H1 (cell line): ENCODE measurements around the gene SH3PXD2A. TPM values are rescaled to one million over a fixed set of nuclear protein-coding genes. Genes with fewer than 3 reads are reported as not detected.

Experiments
- CTCF ChIA-PET: fragments of 300-600 bp; sonication (Branson Sonifier 250); formaldehyde crosslinking; loops from one replicate; lab custom pipeline; 2021; ENCODE audit not compliant: partially characterized antibody; lab: Charles Lee
- POLR2A ChIA-PET: fragments of 300-600 bp; sonication (Branson Sonifier 250); formaldehyde crosslinking; loops from one replicate; lab custom pipeline; 2021; ENCODE audit warnings: inconsistent platforms; ENCODE audit not compliant: partially characterized antibody; lab: Charles Lee
- DNase-seq, 2 experiments: peaks; one replicate each; pipeline versions ENCODE4 v3.0.0 to v3.0.0-alpha.2; 2010 to 2022; ENCODE audit warnings: low spot score in 2 of 2, low read depth in 1 of 2, mixed read lengths in 1 of 2
- FAIRE-seq: peaks from 2 replicates; lab custom pipeline; 2011; peaks lifted over from hg19 to GRCh38; lab: Jason Lieb, UNC
- H2AFZ ChIP-seq: 2 replicates; pipeline ENCODE4 v1.8.1; 2012; ENCODE audit warnings: low read length, inconsistent platforms
- H2AK5ac ChIP-seq: 2 replicates; pipeline ENCODE4 v1.6.1; 2013; ENCODE audit warnings: low read depth, low read length
- H2BK120ac ChIP-seq: replicated peaks from 2 replicates; pipeline ENCODE3; 2013; ENCODE audit warnings: low read depth, low read length, inconsistent platforms
- H2BK12ac ChIP-seq: 2 replicates; pipeline ENCODE4 v1.6.1; 2013; ENCODE audit warnings: low read depth, low read length
- H2BK15ac ChIP-seq: 2 replicates; pipeline ENCODE4 v1.6.1; 2013; ENCODE audit warnings: low read length
- H2BK20ac ChIP-seq: 2 replicates; pipeline ENCODE4 v1.6.1; 2013; ENCODE audit warnings: low read length
- H2BK5ac ChIP-seq: 2 replicates; pipeline ENCODE4 v1.6.1; 2013; ENCODE audit warnings: low read depth, low read length
- H3K14ac ChIP-seq: 2 replicates; pipeline ENCODE4 v1.6.1; 2013; ENCODE audit warnings: inconsistent platforms; ENCODE audit not compliant: insufficient read length
- H3K18ac ChIP-seq: 2 replicates; pipeline ENCODE4 v1.6.1; 2013; ENCODE audit warnings: low read length; ENCODE audit errors: extremely low read depth
- H3K23ac ChIP-seq: 2 replicates; pipeline ENCODE4 v1.6.1; 2013; ENCODE audit warnings: inconsistent platforms; ENCODE audit not compliant: insufficient read length
- H3K23me2 ChIP-seq: 2 replicates; pipeline ENCODE4 v1.6.1; 2013; ENCODE audit warnings: low read depth, low read length
- H3K27ac ChIP-seq: 2 replicates; pipeline ENCODE4 v1.6.1; 2011; ENCODE audit warnings: low read depth, low read length, inconsistent platforms
- H3K27me3 ChIP-seq, 4 experiments: replicated peaks in 1 of 4; 1 replicate in 1 of 4; 2 replicates in 3 of 4; pipeline versions ENCODE4 v1.6.1 to v1.8.1; 2011 to 2013; ENCODE audit warnings: low read length in 3 of 4, mild to moderate bottlenecking in 3 of 4, inconsistent platforms in 2 of 4, mixed read lengths in 2 of 4, moderate library complexity in 1 of 4; ENCODE audit not compliant: control insufficient read depth in 3 of 4, insufficient read depth in 3 of 4; ENCODE audit errors: extremely low read depth in 1 of 4
- H3K36me3 ChIP-seq, 4 experiments: 2 replicates each; pipeline versions ENCODE4 v1.6.1 to v1.8.1; 2011 to 2013; ENCODE audit warnings: mild to moderate bottlenecking in 4 of 4, low read length in 3 of 4, moderate library complexity in 2 of 4, control low read depth in 1 of 4, inconsistent platforms in 1 of 4; ENCODE audit not compliant: insufficient read depth in 4 of 4, control insufficient read depth in 2 of 4
- H3K4ac ChIP-seq: replicated peaks from 2 replicates; pipeline ENCODE3; 2013; ENCODE audit warnings: low read length, low read depth, mixed read lengths, inconsistent platforms; ENCODE audit not compliant: insufficient read length
- H3K4me1 ChIP-seq, 4 experiments: replicated peaks in 1 of 4; 1 replicate in 1 of 4; 2 replicates in 3 of 4; pipeline versions ENCODE4 v1.6.1 to v1.8.1; 2011 to 2013; ENCODE audit warnings: low read length in 3 of 4, inconsistent platforms in 2 of 4, mixed read lengths in 1 of 4; ENCODE audit not compliant: insufficient read depth in 4 of 4, control insufficient read depth in 3 of 4
- H3K4me2 ChIP-seq, 2 experiments: 2 replicates each; pipeline versions ENCODE4 v1.6.1 to v1.8.1; 2011 to 2013; ENCODE audit warnings: low read depth in 2 of 2, low read length in 2 of 2, control low read depth in 1 of 2, inconsistent platforms in 1 of 2, mild to moderate bottlenecking in 1 of 2; ENCODE audit not compliant: insufficient read depth in 1 of 2
- H3K4me3 ChIP-seq, 4 experiments: fragments of 200-600, 300-600 bp in 1 of 4; sonication (generic), shearing (Covaris generic), sonication (Bioruptor Twin) in 1 of 4; 2 replicates each; pipeline versions ENCODE4 v1.5.1 to v1.8.1; 2011 to 2016; ENCODE audit warnings: low read length in 4 of 4, low read depth in 3 of 4, control low read depth in 2 of 4, inconsistent platforms in 2 of 4, mild to moderate bottlenecking in 2 of 4, mixed read lengths in 1 of 4, moderate library complexity in 1 of 4; ENCODE audit not compliant: insufficient read depth in 2 of 4; ENCODE audit errors: extremely low read depth in 1 of 4
- H3K56ac ChIP-seq: replicated peaks from 2 replicates; pipeline ENCODE3; 2013; ENCODE audit warnings: low read depth, mild to moderate bottlenecking, mixed read lengths, low read length, inconsistent platforms; ENCODE audit not compliant: insufficient read length
- H3K79me1 ChIP-seq: 2 replicates; pipeline ENCODE4 v1.6.1; 2013; ENCODE audit warnings: low read depth, low read length, control low read depth
- H3K79me2 ChIP-seq, 2 experiments: 2 replicates each; pipeline versions ENCODE4 v1.6.1 to v1.8.1; 2012 to 2013; ENCODE audit warnings: low read length in 2 of 2, mild to moderate bottlenecking in 2 of 2, inconsistent platforms in 1 of 2; ENCODE audit not compliant: insufficient read depth in 2 of 2, control insufficient read depth in 1 of 2
- H3K9ac ChIP-seq, 4 experiments: replicated peaks in 1 of 4; 1 replicate in 1 of 4; 2 replicates in 3 of 4; pipeline versions ENCODE4 v1.6.1 to v1.8.1; 2011 to 2013; ENCODE audit warnings: low read depth in 3 of 4, low read length in 3 of 4, control low read depth in 2 of 4, mild to moderate bottlenecking in 2 of 4, moderate library complexity in 2 of 4, inconsistent platforms in 1 of 4; ENCODE audit errors: extremely low read depth in 1 of 4
- H3K9me3 ChIP-seq, 2 experiments: 2 replicates each; pipeline versions ENCODE4 v1.6.1 to v1.8.1; 2012 to 2013; ENCODE audit warnings: mild to moderate bottlenecking in 2 of 2, moderate library complexity in 2 of 2, control low read depth in 1 of 2, inconsistent platforms in 1 of 2, low read depth in 1 of 2, low read length in 1 of 2, mixed read lengths in 1 of 2; ENCODE audit not compliant: insufficient read depth in 2 of 2
- H4K20me1 ChIP-seq, 2 experiments: replicated peaks in 1 of 2; 2 replicates each; pipeline versions ENCODE3 to v1.8.1; 2011 to 2013; ENCODE audit warnings: inconsistent platforms in 2 of 2, low read length in 2 of 2, mild to moderate bottlenecking in 1 of 2; ENCODE audit not compliant: insufficient read depth in 2 of 2, control insufficient read depth in 1 of 2
- H4K5ac ChIP-seq: 2 replicates; pipeline ENCODE4 v1.6.1; 2013; ENCODE audit warnings: low read length, low read depth, mixed read lengths, inconsistent platforms; ENCODE audit not compliant: insufficient read length
- H4K8ac ChIP-seq: 2 replicates; pipeline ENCODE4 v1.8.0; 2013; ENCODE audit warnings: mild to moderate bottlenecking, moderate library complexity, low read length, inconsistent platforms; ENCODE audit not compliant: insufficient read depth; ENCODE audit errors: extremely low read depth
- H4K91ac ChIP-seq: replicated peaks from 2 replicates; pipeline ENCODE3; 2013; ENCODE audit warnings: low read length, mixed read lengths, inconsistent platforms; ENCODE audit not compliant: insufficient read length
- ATF2 ChIP-seq: IDR thresholded peaks from 2 replicates; pipeline ENCODE4 v1.6.1; 2012; ENCODE audit warnings: low read length, inconsistent platforms
- CREB1 ChIP-seq: IDR thresholded peaks from 2 replicates; pipeline ENCODE4 v1.6.1; 2012; ENCODE audit warnings: inconsistent platforms
- EGR1 ChIP-seq: IDR thresholded peaks from 2 replicates; pipeline ENCODE4 v1.6.1; 2011; ENCODE audit warnings: low read depth, low read length, borderline replicate concordance
- HDAC6 ChIP-seq: IDR thresholded peaks from one replicate; pipeline ENCODE4 v1.7.1; 2012; ENCODE audit warnings: low read depth, mild to moderate bottlenecking, inconsistent platforms, low read length, moderate library complexity
- JUND ChIP-seq: IDR thresholded peaks from 2 replicates; pipeline ENCODE4 v1.6.1; 2011; ENCODE audit warnings: mild to moderate bottlenecking, improper control_type of control experiment, low read length
- MAFK ChIP-seq: IDR thresholded peaks from 2 replicates; pipeline ENCODE4 v1.6.1; 2012; ENCODE audit warnings: low read depth, mild to moderate bottlenecking, improper control_type of control experiment, low read length
- POU5F1 ChIP-seq: IDR thresholded peaks from 2 replicates; pipeline ENCODE4 v1.6.1; 2011; ENCODE audit warnings: low read depth, mild to moderate bottlenecking, low read length, moderate library complexity
- RFX5 ChIP-seq: IDR thresholded peaks from 2 replicates; pipeline ENCODE4 v1.6.1; 2011; ENCODE audit warnings: low read depth, low read length, improper control_type of control experiment, borderline replicate concordance
- SIRT6 ChIP-seq: IDR thresholded peaks from one replicate; pipeline ENCODE4 v1.7.1; 2012; ENCODE audit warnings: low read length, inconsistent platforms
- SIX5 ChIP-seq: IDR thresholded peaks from 2 replicates; pipeline ENCODE4 v1.6.1; 2011; ENCODE audit warnings: mild to moderate bottlenecking, low read depth, low read length
- SP2 ChIP-seq: IDR thresholded peaks from 2 replicates; pipeline ENCODE4 v1.6.1; 2012; ENCODE audit warnings: mild to moderate bottlenecking, low read length, inconsistent platforms
- TAF1 ChIP-seq: IDR thresholded peaks from 2 replicates; pipeline ENCODE4 v1.6.1; 2011; ENCODE audit warnings: mild to moderate bottlenecking, low read depth, low read length
- TCF12 ChIP-seq: IDR thresholded peaks from 2 replicates; pipeline ENCODE4 v1.6.1; 2011; ENCODE audit warnings: low read depth, mild to moderate bottlenecking, low read length
- YY1 ChIP-seq: IDR thresholded peaks from 2 replicates; pipeline ENCODE4 v1.6.1; 2011; ENCODE audit warnings: low read depth, mild to moderate bottlenecking, low read length
- WGBS, 2 experiments: shearing (Covaris generic) in 1 of 2; methylation state at CpG; one replicate each; pipeline versions ENCODE4 v1.1.6 to v1.1.7; 2013 to 2015; ENCODE audit warnings: low lambda C conversion rate in 2 of 2, mixed read lengths in 2 of 2, inconsistent platforms in 1 of 2, low coverage in 1 of 2, missing lambda C conversion rate in 1 of 2; ENCODE audit not compliant: insufficient replicate concordance in 2 of 2, insufficient coverage in 1 of 2, insufficient read length in 1 of 2; ENCODE audit errors: extremely low coverage in 1 of 2, missing lambda C conversion rate in 1 of 2; 5-methylcytosine and 5-hydroxymethylcytosine counted together
- polyA plus RNA-seq, 7 experiments: library from polyadenylated mRNA; depleted of rRNA in 3 of 7; stranded (reverse) in 5 of 7; unstranded in 2 of 7; fragments of >200 nt in 5 of 7; fragments of 200-250 nt in 2 of 7; gene quantifications; 1 replicate in 5 of 7; 2 replicates in 1 of 7; 4 replicates in 1 of 7; pipeline versions ENCODE4 v1.2.1 to v1.2.3, GENCODE V29; 2011 to 2013; ENCODE audit warnings: missing spikeins in 2 of 7, mixed read lengths in 2 of 7
- total RNA-seq: library from RNA; stranded (reverse); fragmentation: NEBNext Ultra II Directional; extraction: Animal tissue kit (Norgen Biotek cat#: 25700); gene quantifications from 2 replicates; pipeline ENCODE4 v1.2.1, GENCODE V29; 2021

The SH3PXD2A gene
- total and polyA plus RNA-seq, 2 of the 8 experiments (the other 6 are each of a cell fraction or from before 2014, with no cell fraction given) = 5.4 to 16.3 TPM

DNA sequence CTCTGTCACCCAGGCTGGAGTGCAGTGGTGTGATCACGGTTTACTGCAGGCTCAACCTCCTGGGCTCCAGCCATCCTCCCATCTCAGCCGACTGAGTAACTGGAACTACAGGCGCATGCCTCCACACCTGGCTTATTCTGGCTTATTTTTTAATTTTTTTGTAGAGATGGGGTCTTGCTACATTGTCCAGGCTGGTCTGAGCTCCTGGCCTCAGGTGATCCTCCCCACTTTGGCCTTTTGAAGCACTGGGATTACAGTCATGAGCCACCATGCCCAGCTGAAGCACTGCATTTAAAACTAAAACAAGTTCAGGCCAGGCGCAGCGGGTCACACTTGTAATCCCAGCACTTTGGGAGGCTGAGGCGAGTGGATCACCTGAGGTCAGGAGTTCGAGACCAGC is 8.0 kb downstream of the SH3PXD2A start:
- no peak overlapping the region for H3K56ac ChIP-seq
- no peak overlapping the region for H2AK5ac ChIP-seq
- H3K14ac ChIP-seq = no peak overlapping the region
- no peaks in the 10 kb centered on the region for H3K36me3 ChIP-seq
- H3K23me2 ChIP-seq = no peaks in the 10 kb centered on the region
- H2AFZ ChIP-seq = no peak overlapping the region
- no peak overlapping the region for H2BK15ac ChIP-seq
- 78% methylated on average over 7 of the region's 7 CpGs; no CpG with 5 or more reads in 1 of the 2 experiments for WGBS, 2 experiments
- no peaks in the 10 kb centered on the region for H3K79me1 ChIP-seq
- H3K9ac ChIP-seq = no peak overlapping the region
- no peak overlapping the region for H4K8ac ChIP-seq
- H3K9me3 ChIP-seq = no peaks in the 10 kb centered on the region
- H3K79me2 ChIP-seq = no peaks in the 10 kb centered on the region
- ChIA-PET CTCF (interaction anchor here (0.6 to 5.6 kb wide), 35 partner anchors 8 to 270 kb away, joined by 3 to 52 read pairs (median 6); no protein-coding TSS in a partner anchor), POLR2A (interaction anchor here (0.6 to 1.9 kb wide), 3 partner anchors 8 to 487 kb away, joined by 3 to 5 read pairs (median 4); partner anchors contain the start of gene SH3PXD2A)
- H4K20me1 ChIP-seq = no peaks in the 10 kb centered on the region
- DNase-seq = no peak
- no peak overlapping the region for H2BK20ac ChIP-seq
- H3K27me3 ChIP-seq = peaks cover 0 to 4% (median 2%) of the 10 kb centered on the region in 4 experiments; a peak in 2 of 7 replicates
- no peak for FAIRE-seq
- H3K18ac ChIP-seq = no peak overlapping the region
- H2BK5ac ChIP-seq = no peak overlapping the region
- no peak overlapping the region for H3K4me3 ChIP-seq
- H3K4me2 ChIP-seq = no peak overlapping the region
- peaks cover 0 to 4% (median 2%) of the 10 kb centered on the region in 4 experiments; a peak in 5 of 7 replicates for H3K4me1 ChIP-seq
- H3K27ac ChIP-seq = no peak overlapping the region
- H2BK120ac ChIP-seq = no peak overlapping the region
- H2BK12ac ChIP-seq = no peak overlapping the region
- H3K23ac ChIP-seq = no peak overlapping the region
- no peak overlapping the region for H3K4ac ChIP-seq
- no peak overlapping the region for H4K91ac ChIP-seq
- no peak overlapping the region for H4K5ac ChIP-seq
- no peak for TF ChIP-seq ATF2
- TF ChIP-seq EGR1 = no peak
- TF ChIP-seq TAF1 = no peak
- TF ChIP-seq YY1 = no peak
- TF ChIP-seq SP2 = no peak
- TF ChIP-seq CREB1 = no peak
- TF ChIP-seq RFX5 = no peak
- TF ChIP-seq TCF12 = no peak
- no peak for TF ChIP-seq MAFK
- TF ChIP-seq POU5F1 = no peak
- no peak for TF ChIP-seq JUND
- no peak for TF ChIP-seq HDAC6
- TF ChIP-seq SIRT6 = no peak
- TF ChIP-seq SIX5 = no peak
